Cerebellar cortex (tissue), 1 donor: ENCODE measurements around the gene EPHB1.
A peak's percentile ranks its signal among the peaks of the same experiment; 100 is the strongest.
"Not testable (repeated sequence)": the region's sequence is repeated elsewhere in the genome, so short reads cannot be mapped to it uniquely, and the experiment has no call there.

Experiments
- DNase-seq: peaks from one replicate; pipeline ENCODE4 v3.0.0-alpha.2; 2015; ENCODE audit warnings: low spot score

Gene EPHB1

DNA sequence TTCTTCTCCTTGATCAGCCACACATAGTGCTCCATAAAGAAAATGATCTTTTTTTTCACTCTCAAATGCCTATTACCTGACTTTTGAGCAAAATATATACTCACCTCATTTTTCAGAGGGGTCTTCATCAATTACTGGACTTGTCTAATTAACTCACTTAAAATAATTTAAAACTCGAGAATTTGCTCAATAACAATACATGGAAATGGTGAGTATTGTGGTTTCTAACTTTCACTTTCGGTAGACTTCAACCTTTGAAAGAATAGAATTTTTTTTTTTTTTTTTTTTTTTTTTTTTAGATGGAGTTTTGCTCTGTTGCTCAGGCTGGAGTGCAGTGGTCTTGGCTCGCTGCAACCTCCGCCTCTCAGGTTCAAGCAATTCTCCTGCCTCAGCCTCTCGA is 17.7 kb upstream of the EPHB1 start:
- no peak for DNase-seq

- DNase-seq, result not testable (repeated sequence)
Observed at GRCh38 chr3:134788283-134788682, 6.8 kb upstream of the EPHB1 start.

DNA sequence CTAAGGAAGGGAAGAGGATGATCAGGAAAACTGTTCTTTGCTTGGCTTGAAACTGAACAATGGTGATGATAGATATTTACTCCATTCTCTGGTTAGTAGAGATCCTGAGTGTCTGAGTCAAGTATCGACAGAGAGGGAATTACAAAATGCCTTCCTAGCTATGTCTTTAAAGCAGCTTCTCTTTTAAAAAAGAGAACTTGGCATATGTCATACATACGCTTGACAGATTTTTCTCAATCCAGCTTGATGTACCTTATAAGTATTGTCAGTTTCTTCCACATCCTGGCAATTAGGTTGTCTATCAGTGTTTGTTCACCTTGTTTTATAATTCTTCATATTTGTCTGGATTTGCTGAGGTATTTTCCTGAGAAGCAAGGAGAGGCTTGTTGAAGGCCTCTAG is 5.0 kb upstream of the EPHB1 start:
- no peak for DNase-seq

- no peak for DNase-seq
Observed at GRCh38 chr3:134791992-134792391, 3.1 kb upstream of the EPHB1 start.

DNA sequence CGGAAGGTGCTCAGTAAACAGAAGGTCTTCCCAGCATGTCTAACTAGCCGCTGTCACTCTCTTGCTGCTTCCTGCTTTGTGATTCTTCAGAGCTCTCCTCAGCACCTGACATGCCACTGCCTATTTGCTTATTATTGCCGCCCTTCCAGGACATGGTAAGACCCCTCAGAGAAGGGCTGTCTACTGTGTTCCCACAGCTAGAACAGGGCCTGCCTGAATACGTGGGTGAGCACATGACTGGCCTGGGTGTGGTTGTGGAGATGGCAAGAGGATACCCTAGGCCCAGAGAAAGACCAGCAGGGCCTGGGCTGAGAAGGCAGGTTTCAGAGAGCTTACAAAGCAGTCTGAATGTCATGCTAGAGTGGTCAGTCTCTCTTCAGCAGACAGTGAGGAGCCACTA is 2.4 kb upstream of the EPHB1 start:
- no peak for DNase-seq

- no peak for DNase-seq
Observed at GRCh38 chr3:134793562-134793961, 1.5 kb upstream of the EPHB1 start.

GRCh38 chr3:134794323-134794722 is 737 bp upstream of the EPHB1 start:
- no peak for DNase-seq

DNA sequence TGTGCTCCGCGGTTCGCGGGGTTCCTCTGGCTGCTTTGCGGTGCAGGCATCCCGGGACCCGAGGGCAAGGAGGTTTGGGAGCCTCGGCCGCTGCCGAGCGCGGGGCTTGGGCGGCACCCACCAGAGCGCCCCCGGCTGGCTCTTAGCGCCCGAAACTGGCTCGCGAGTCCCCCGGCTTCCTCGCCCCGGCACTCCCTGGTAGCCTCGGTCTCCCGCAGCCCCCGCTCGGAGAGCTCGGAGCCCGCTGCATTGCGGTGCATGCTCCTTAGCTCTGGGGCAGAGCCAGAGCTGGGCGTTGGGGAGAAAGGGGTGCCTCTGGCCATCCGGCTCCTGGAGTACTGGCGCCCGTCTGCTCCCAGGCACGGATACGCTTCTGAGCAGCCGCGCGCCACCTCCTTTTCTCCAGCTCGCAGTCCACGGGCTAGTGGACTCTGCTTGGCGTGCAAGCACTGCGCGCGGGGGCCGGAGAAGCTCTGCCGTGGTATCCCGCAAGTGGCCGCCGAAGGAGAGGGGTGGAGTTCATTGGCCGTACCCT is 753 bp downstream of the EPHB1 start:
- peak; percentile 46 for DNase-seq

- DNase-seq, result no peak
Observed at GRCh38 chr3:134796281-134797056, 1.4 kb downstream of the EPHB1 start.

DNA sequence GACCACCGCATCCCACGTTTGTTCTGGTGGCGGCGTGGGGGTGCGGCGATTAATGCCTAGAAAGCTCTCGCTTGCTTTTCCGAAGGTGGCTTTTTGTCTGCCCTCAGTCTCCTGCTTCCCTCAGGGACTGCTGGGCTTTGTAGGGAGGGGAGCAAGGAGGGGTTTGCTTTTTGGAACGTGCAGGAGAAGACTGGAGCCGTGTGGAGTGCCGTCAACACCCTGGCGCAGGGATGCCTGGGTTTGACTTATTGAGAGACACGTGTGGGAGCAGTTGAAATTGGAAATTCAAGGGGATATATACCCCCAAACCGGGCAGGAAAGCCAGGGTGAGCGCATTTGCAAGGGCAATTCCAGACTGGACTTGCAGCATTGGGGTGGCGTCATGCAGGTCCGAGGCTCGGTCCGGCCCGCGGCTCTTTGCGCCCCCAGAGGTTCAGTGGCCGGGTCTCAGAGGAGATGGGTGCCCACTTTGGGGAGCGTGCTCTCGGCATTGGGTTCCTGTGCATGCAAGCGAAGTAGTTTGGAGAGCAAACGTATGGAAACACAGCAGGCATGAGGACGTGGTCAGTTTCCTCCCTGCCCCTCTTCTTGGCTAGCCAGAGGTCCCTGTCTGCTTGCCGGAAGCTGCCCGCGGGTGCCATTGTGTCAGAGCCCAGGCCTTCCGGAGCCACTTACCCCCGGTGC is 2.1 kb downstream of the EPHB1 start:
- peak; percentile 52 for DNase-seq

- DNase-seq, result no peak
Observed at GRCh38 chr3:134797741-134798451, 2.8 kb downstream of the EPHB1 start.

DNA sequence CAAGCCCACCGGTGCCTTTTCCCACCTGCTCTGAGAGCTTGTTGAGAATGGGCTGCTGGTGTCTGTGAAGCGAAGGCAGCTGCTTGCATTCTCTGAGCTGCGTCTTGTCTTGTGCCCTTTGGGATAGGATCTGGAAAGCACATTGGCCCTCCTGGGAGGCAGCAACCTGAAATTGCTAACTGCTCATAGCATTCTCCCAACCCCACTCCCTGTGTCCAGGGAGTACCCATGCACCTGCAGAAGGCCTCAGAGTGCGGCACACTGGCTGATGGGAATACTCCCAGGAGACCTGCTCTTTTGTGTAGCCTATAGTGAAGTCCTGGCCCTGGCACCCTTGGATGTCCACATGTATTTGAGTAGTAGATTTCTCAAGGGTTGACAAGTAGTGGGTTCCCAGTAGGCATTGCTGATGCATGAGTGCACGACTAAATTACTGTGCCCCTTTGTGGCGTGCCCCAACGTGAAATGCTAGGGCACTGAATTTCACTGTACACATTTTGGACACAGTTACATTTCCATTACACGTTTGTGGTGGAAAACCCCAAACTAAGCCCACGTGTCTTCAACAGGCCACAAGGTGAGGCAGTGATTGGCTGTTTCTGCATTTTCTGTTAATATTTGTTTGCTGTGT is 3.7 kb downstream of the EPHB1 start:
- no peak for DNase-seq

DNA sequence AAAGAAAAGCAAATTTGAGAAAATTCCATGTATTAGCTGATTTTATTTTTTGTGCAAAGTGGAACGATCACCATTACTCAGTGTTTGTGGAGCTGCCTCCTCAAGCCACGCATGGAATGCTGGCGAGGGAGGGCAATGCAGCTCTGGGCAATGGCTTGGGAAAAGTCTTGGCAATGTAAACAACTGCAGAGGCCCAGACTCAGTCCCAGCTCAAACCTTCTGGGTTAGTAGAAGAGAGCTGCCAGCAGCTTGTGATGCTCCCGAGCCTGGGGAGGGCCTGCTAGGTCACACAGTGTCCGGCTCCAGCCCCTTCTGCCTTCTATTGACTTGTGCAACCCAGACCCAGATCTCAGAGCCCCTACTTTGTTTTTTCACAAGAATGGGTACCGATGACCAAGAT is 4.3 kb downstream of the EPHB1 start:
- DNase-seq, result peak; percentile 90

GRCh38 chr3:134801204-134801958 is 6.3 kb downstream of the EPHB1 start:
- no peak for DNase-seq

GRCh38 chr3:134802428-134803050 is 7.5 kb downstream of the EPHB1 start:
- DNase-seq, result no peak

GRCh38 chr3:134803051-134803505 is 8.0 kb downstream of the EPHB1 start:
- DNase-seq, result no peak

DNA sequence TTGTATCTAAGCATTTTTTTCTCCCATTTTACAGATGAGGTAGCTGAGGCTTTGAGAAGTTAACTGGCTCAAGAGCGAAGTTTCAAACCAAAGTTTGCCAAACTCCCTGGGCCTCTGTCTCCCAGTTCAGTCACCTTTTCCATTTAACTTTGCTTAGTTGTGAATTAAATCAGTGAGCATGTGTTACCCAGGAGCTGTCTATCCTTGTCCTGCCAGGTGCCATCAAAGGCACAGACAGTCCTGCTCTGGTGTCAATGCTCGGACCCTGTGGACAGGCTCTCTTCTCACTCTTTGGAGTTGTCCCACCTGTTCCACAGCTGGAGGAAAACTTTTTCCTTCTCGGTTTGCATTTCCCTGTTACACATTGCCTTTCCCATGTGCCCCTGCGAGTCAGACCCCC is 8.6 kb downstream of the EPHB1 start:
- DNase-seq, result no peak

DNA sequence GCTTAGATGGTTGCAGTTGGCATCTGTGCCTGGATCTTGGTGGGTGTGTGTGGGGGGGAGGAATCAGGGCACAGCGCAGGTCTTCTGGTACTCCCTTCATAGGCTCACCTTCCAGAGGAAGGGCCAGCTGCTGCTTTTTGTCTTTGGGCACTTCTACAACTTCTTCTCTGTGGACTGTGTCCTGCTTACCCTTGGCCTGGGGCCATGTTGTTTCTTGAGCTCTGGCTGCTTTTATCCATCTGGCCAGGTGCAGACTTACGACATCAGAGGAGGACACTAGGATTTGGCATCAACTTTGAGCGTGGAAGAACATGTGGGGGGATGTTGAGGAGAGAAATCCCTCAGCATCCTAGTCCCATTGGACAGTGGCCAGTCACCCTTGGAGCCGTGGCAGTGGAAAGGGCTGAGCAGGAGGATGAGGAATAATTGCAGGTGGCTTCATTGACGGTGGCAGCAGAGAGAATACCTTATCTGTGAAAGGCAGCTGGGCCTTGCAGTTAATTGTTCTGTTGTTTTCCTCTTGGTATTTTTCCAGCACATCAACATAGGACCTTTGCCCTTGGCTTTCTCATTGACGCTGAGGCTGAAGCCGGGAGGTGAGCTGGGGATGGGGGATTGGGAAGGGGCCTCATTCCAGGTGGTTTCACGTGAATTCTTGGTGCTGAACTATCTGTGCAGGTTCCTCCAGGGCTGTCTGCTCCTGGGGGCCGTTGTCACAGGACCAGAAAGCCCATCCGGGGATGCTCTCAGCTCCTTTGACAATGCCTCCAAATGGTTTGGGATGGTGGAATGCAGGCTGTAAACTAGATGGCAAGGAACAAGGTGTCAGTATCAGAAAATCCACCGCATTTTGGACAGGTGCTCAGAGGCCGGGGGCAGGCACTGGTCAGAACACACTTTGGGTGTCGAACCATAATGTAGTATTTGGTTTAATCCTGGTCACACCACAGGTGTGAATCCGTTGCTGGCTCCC is 9.7 kb downstream of the EPHB1 start:
- DNase-seq, result no peak

DNA sequence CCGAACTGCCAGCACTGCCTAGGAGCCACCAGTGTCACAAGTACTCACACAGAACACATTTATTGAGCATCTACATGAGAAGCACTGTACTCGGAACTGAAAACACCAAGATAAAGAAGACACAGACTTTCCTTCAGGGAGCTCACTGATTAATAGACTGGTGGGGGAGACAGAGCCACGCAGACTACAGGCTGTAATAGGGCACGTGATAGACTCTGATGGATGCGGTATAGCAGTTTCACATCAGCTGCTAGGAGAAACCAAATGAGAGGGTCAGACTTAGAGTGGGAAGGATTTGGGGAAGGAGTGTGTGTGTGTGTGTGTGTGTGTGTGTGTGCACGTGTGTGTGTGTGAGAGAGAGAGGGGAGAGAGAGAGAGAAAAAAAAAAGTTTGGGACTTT is 12.1 kb downstream of the EPHB1 start:
- no peak for DNase-seq

DNA sequence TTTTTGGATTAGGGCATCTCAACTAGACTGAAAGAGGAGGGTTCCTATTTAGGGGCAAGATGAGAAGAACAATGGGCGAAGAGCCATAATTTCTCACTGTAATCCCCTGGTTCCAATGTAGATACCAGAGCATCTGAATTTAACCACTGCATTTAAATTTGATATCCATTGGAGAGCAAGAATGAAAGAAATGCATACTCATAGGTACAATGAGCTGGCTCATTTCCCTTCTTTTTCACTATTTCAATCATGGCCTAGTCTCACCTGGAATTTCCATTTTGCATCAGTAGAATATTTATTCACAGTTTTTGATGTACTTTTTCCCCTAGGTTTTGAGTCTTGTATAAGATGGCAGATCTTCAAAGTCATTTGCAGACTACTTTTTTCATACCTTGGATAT is 13.8 kb downstream of the EPHB1 start:
- DNase-seq, result no peak
